Stimulated activated CD4-positive, alpha-beta T cell treated with anti-CD3 and anti-CD28 coated beads, TNF-alpha, amount 100 ng/mL, for 1 hour (primary cell): ENCODE measurements around the gene FBXL7.

Experiments
- DNase-seq, 3 donors: peaks; one replicate each; pipeline ENCODE4 v3.0.0-alpha.2; 2020; ENCODE audit warnings: low read depth in 3 of 3, low spot score in 1 of 3

FBXL7 gene

DNA sequence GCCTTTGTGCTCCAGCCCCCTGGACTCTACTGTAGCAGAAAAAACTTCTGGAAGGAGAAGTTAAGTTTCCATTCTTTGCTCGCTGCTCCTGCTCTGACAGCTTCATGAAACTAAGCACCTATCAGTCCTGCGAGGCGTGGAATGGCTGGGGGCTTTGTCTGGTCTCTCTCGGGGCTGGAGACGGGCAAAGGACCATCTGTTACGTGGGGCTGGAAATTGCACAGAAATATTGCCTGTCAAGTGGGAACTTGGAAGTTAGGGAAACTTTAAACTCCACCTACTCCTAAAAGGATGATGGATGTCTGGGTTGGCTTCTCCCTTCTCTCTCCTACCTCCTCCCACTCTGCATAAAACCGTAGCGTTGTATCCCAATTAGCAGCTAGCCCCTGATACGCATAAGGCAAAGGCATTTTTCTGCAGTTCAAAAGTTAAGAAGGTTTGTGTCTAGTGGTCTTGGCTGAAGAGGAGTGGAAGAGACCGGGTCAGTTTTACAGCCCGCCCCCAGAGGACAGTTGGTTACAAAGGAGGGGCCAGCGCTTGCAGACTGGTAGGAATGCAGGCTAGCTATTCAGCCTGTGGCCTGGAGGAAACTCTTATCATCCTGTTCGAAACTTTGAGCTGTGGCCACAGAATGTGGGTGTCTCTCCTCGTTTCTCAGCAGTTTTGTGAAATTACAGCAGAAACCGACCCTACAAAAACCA lies 1.3 kb downstream of the FBXL7 start:
- no peak for DNase-seq

DNA sequence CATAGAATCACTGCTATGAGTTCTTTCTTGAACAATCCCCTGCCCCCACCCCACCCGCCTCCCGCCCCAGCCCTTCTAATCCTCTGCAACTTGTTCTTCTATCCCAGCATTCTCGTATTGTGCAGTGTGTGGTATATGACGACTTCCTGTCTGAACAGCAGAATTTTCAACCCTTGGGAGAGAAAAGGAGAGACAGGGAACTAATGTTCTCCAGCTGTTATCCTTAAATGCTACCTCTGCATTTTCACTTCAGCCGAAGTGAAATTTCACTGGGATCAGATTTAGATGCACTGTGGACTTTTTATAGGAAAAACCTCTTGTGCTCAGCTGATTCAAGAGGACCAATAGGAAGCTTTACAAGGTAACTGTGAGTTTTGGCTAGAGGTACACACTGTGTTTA lies 2.2 kb downstream of the FBXL7 start:
- no peak for DNase-seq

DNA sequence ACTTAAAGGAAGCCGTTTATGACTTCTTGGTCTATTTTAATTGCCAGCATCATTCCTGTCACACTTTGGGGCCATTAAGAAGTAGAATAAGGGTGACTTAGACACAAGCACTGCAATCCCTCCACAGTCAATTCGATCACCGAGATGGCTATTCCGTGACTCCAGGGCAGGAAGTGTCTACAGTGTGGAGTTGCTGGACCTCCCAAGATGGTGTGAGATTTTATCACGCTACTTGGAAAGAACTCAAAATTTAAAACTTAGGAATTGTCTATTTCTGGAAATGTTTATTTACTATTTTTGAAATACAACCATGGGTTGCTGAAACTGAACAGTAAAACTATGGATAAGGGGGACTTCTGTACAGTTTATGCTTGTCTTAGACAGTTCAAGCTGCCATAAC lies 6.2 kb downstream of the FBXL7 start:
- no peak for DNase-seq

GRCh38 chr5:15506897-15507296 lies 6.9 kb downstream of the FBXL7 start:
- no peak for DNase-seq

- DNase-seq, result no peak
Measured at GRCh38 chr5:15510092-15510491, 10.1 kb downstream of the FBXL7 start.

- DNase-seq, result no peak
Measured at GRCh38 chr5:15510831-15511230, 10.9 kb downstream of the FBXL7 start.

DNA sequence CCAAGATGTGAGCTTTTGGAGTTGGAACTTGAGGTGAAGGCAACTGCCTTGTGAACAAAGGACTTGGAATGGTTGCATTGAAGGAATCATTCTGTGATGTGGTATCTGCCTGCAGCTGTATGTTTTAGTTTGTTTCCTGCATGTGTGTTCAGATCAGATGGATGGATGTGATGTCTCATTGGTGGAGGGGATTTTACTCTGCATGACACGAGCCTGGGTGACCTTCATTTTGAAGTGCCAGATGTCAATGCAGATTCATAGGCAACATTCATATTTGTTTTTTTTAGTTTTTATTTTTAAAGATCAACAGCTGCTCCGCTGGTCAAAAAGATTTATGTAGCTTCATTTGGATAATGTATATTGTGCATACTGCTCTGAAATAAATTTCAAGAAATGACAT lies 13.5 kb downstream of the FBXL7 start:
- DNase-seq, result no peak

DNA sequence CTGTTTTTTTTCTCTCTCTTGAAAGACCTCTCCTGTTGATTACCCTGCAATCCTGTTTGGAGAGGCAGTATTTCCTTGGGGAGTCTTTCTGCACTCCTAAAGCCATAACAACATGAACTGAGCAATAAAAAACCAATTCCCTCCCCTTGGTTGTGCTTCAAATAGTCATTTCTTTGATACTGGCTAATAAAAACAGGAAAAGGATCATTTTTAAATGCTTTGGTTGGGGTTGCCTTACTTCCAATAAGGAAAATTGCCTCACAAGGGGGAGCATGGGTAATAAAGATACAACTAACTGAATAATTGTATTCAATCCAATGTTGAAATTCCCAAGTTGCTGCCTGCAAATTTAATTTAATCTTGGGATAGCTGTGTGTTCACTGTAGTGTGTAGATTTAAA lies 13.9 kb downstream of the FBXL7 start:
- DNase-seq, result no peak

GRCh38 chr5:15515229-15515628 lies 15.2 kb downstream of the FBXL7 start:
- DNase-seq, result no peak

- DNase-seq, result no peak
Measured at GRCh38 chr5:15516486-15516885, 16.5 kb downstream of the FBXL7 start.

DNA sequence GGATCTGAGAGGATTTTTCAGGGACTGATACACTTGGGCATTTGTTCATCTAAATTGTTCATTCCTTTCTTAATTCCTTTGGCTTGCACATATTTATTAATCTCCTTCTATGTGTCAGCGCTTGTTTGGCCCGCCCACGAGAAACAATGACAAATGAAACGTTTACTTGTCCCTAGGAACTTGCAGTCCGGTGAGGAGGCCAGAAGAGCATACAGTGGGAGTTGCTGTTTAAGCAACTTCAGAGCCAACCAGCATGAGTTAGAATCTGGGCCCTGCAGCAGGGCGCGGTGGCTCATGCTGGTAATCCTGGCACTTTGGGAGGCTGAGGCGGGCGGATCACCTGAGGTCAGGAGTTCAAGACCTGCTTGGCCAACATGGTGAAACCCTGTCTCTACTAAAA lies 18.8 kb downstream of the FBXL7 start:
- DNase-seq, result no peak

DNA sequence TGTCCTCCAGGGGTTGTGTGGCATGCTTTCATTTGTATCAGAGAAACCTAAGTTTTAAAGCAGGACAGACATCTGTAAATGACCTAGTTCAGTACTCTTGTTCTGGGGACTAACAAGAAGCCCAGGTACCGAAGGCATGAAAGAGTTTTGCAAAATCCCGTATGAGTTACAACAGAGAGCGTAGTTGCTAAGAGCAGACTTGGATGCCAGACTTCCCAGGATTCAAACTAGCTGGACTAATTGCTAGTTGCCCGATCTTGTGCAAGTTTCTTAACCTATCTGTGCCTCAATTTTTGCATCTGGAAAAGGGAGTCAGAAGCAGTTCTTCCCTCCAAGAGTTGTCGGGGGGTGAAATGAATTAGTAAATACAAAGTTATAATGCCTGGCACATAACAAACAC lies 20.9 kb downstream of the FBXL7 start:
- DNase-seq, result no peak

DNA sequence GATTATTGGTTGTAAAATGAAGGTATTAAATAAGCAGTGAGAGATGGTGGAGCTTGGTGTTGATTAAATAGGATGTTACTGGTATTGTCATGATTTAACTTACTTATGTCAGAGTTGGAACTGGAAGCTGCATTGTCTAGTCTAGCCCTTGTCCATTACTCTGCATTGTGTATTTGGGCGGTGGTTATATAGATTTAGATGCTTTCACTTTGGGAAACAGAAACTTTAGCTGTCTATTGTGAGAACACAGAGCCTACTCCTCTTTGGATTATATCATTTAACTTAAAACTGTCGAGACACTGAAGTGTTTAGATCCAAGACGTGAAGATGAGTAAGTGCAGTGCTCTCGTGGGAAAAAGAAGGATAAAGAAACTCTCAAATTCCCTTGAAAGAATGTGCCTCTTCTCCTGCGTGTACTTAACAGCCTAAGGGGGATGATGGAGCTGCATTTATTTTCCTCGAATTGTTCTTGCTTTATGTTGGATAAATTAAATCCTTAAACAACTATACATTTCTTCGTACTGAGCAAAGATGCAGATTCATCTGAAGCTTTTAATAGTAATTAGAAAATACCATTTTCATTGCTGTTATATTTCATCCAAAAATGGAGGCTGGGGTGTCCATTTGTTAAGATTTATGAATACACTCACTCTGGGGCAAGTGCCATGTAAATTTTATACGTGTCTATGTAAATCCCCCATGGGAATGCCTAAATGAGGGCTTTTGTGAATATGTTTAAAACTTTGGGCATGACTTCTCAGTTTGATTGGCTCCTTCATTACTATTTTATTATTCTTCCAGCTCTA lies 21.6 kb downstream of the FBXL7 start:
- DNase-seq, result no peak

- DNase-seq, result no peak
Measured at GRCh38 chr5:15522187-15522520, 22.2 kb downstream of the FBXL7 start.

DNA sequence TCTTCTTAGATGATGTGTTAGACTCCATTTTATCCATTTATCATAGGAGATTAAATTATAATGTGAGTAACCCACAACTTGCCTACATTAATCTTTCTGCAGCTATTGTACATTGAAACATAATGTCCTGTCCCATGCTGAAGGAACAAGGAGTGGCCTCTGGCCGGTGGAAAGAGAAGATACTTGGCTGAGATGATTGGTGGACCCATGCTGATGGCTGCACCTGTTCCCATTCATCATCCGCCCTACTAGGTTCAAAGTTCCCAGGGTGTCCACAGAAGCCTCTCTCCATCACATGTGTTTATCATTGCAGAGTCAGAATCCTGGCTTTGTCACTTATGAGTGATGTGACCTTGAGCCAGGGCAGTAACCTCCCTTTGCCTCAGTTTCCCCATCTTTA lies 24.7 kb downstream of the FBXL7 start:
- DNase-seq, result no peak

- no peak for DNase-seq
Measured at GRCh38 chr5:15525703-15526275, 25.8 kb downstream of the FBXL7 start.

DNA sequence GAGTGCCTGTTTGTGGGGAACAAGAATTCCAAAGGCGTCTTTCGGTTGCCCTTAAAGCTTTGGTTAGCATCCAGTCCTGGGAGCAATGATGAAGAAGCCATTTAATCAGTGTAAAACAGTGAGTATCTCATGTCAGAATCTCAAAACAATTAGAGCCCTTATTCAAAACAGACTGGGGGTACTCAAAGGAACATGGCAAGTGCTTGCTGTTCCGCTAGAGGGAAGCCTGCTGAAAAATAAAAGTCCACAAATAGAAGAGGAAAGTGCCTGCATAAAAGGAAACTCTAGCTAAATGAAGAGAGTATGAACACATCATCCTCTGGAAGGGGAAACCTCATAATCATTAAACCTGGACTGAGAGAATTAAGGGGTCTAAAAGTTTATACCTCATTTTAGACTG lies 26.4 kb downstream of the FBXL7 start:
- DNase-seq, result no peak

DNA sequence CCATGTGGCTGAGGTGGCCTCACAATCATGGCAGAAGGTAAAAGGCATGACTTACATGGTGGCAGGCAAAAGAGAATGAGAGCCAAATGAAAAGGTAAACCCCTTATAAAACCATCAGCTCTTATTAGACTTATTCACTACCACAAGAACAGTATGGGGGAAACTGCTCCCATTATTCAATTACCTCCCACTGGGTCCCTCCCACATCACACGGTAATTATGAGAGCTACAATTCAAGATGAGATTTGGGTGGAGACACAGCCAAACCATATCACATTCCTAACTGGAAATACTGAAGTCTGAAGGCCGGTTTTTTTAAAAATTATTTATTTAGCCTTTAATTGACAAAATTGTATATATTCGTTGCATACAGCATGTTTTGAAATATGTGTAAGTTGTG lies 28.5 kb downstream of the FBXL7 start:
- no peak for DNase-seq

- DNase-seq, result no peak
Measured at GRCh38 chr5:15529013-15529412, 29.0 kb downstream of the FBXL7 start.

GRCh38 chr5:15529821-15530220 lies 29.8 kb downstream of the FBXL7 start:
- no peak for DNase-seq

DNA sequence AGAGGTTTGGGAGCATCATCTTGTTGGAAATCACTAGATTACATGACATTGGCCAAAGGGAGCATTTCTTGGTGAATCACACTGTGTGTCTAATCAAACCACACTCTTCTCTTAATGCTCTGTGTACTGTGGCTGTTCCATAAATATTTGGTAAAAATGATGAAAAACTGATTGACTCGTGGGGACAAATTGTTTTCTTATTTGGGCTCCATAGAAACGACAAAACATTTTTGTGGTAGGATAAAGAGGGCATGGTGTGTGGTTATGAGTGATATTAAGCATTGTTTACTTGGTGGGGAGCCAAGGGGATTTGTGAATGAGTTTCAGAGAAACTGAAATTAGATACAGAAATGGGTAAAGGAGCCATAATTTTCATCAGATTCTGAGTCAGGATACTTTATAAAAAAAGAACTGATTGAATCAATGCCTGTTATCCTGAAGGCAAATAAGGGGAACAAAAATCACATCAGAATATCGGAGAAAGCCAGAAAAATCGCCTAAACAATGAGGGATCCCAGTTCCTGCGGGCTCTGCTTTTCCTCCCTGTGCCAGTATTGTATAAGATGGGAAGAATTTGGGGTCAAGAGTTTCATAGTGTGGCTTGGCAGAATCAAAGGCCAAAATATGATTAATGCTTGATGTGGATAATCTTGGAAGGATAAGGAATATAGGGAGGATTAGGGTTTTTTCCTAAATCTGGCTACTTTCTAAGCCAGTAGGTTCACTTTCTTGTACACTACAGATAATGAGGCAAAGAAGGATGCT lies 33.3 kb downstream of the FBXL7 start:
- DNase-seq, result no peak

DNA sequence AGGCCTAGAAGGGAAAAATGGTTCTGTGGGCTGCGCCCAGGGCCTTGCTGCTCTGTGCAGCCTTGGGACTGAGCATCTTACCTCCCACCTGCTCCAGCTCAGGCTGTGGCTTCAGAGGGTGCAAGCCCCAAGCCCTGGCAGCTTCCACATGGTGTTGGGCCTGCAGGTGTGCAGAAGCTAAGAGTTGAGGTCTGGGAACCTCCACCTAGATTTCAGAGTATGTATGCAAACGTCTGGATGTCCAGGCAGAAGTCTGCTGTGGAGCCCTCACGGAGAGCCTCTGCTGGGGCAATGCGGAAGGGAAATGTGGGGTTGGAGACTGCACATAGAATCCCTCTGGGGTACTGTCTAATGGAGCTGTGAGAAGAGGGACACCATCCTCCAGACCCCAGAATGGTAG lies 36.0 kb downstream of the FBXL7 start:
- no peak for DNase-seq
